ENCODE measurements around the gene ARHGEF39. TPM values are rescaled to one million over a fixed set of nuclear protein-coding genes. Genes with fewer than 3 reads are reported as not detected.

Gene ARHGEF39
- total and polyA plus RNA-seq, 10 of the 15 experiments (the other 5 are each of a cell fraction or from before 2014, with no cell fraction given) = 2.0 to 28.9 (median 13.2) TPM

DNA sequence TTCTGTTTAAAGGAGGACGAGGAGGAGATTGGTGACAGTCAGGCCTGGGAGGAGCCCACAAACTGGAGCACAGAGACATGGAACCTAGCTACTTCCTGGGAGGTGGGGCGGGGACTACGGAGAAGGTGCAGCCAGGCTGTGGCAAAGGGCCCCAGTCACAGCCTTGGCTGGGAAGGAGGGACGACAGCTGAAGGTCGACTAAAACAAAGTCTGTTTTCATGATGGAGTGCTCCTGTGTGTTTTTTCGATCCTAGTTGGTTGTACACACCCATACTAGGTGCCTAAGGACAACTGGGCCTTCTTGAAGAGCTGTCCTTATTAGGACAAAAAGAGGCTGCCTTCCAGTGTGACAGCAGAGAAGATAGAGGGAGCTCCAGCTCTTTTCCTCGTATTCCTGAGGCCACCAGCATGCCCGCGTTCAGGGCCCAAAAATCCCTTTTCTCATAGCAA lies 4.0 kb downstream of the ARHGEF39 start (continued):
- TF ChIP-seq, protein P1, sequence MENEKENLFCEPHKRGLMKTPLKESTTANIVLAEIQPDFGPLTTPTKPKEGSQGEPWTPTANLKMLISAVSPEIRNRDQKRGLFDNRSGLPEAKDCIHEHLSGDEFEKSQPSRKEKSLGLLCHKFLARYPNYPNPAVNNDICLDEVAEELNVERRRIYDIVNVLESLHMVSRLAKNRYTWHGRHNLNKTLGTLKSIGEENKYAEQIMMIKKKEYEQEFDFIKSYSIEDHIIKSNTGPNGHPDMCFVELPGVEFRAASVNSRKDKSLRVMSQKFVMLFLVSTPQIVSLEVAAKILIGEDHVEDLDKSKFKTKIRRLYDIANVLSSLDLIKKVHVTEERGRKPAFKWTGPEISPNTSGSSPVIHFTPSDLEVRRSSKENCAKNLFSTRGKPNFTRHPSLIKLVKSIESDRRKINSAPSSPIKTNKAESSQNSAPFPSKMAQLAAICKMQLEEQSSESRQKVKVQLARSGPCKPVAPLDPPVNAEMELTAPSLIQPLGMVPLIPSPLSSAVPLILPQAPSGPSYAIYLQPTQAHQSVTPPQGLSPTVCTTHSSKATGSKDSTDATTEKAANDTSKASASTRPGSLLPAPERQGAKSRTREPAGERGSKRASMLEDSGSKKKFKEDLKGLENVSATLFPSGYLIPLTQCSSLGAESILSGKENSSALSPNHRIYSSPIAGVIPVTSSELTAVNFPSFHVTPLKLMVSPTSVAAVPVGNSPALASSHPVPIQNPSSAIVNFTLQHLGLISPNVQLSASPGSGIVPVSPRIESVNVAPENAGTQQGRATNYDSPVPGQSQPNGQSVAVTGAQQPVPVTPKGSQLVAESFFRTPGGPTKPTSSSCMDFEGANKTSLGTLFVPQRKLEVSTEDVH (IDR thresholded peaks at IDR 0.05; ENCODE audit: low read depth, partially characterized antibody) = no peak

DNA sequence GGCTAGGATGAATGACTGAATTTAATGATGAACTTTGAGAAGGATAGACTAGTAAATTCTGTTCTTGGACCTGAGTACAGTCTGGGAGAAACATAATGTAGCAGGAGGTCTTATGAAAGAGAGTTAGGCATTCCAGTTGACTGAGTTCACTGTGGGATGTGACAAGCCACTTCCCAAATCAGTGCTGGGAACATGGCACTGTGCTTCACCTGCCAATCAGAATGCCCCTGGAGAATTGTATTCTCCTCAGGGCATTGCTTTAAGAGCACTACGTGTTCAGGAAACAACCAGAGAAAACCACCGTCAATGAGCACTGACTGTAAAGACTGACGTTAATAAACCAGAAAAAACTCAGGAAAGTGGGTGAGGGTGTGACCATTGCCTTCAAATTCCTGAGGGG lies 5.7 kb downstream of the ARHGEF39 start:
- DNase-seq (ENCODE audit: low read depth, low spot score) (no peak), FAIRE-seq (no peak), ATAC-seq (no peak)
- 21% methylated on average over 3 of the region's 3 CpGs for WGBS (ENCODE audit: insufficient coverage, insufficient replicate concordance, low lambda C conversion rate, missing lambda C conversion rate)
- Histone ChIP-seq H3K4me1 (ENCODE audit: control insufficient read depth, insufficient read depth, low read length) (peaks cover 34% of the 10 kb centered on the region), H2AFZ (ENCODE audit: control insufficient read depth, low read depth, low read length) (no peak overlapping the region; the same call in 1 of the 2 replicates), H3K36me3 (ENCODE audit: control insufficient read depth in 2 of 2, insufficient read depth in 2 of 2, low read length in 1 of 2) (peaks cover 6 to 9% of the 10 kb centered on the region in 2 experiments; a peak in 3 of 4 replicates), H3K4me2 (ENCODE audit: control insufficient read depth, insufficient read depth) (peak overlapping the region; percentile 95), H4K20me1 (ENCODE audit: control insufficient read depth, insufficient read depth) (no peaks in the 10 kb centered on the region), H3K27me3 (replicated peaks in 1 of 2; ENCODE audit: control insufficient read depth in 2 of 2, insufficient read depth in 2 of 2, low read length in 1 of 2) (no peaks in the 10 kb centered on the region), H3K79me2 (ENCODE audit: control insufficient read depth, insufficient read depth, low read length) (peaks cover 34% of the 10 kb centered on the region), H3K4me3 (peak overlapping the region; percentile 85), H3K9ac (ENCODE audit: control insufficient read depth, insufficient read depth, low read length) (peak overlapping the region; percentile 78), H3K9me3 (replicated peaks; ENCODE audit: control insufficient read depth, insufficient read depth, low read length) (no peaks in the 10 kb centered on the region), H3K27ac (ENCODE audit: control insufficient read depth, insufficient read depth) (peak overlapping the region; percentile 90)
- no TSS peak for BruUV-seq (replicated peaks)
- intact Hi-C loops (cut with micrococcal nuclease; ENCODE audit: unreplicated experiment) = loop anchor here (2.0 to 10.0 kb wide), 2 partner anchors 69 to 165 kb away; partner anchors contain the start of genes FAM221B and TMEM8B
- ChIA-PET CTCF (interaction anchor here (0.5 to 13.5 kb wide), 16 partner anchors 12 to 223 kb away, joined by 3 to 227 read pairs (median 6); partner anchors contain the start of genes CREB3, GBA2, RGP1 and TLN1), RAD21 (ENCODE audit: unreplicated experiment) (interaction anchor here (0.8 to 5.2 kb wide), 7 partner anchors 11 to 131 kb away, joined by 3 to 60 read pairs (median 14); partner anchors contain the start of genes CREB3, TESK1 and TLN1), POLR2A (interaction anchor here (0.9 to 10.9 kb wide), 8 partner anchors 11 to 119 kb away, joined by 3 to 163 read pairs (median 6); partner anchors contain the start of genes CD72, CREB3, SIT1 and TESK1), SMC1A (ENCODE audit: uncharacterized antibody, unreplicated experiment) (interaction anchor here (0.9 to 12.5 kb wide), 7 partner anchors 12 to 223 kb away, joined by 3 to 145 read pairs (median 9); partner anchors contain the start of genes CREB3, SIT1 and TLN1)
- in situ Hi-C loops (cut with MboI) = no loop called here
- TF ChIP-seq, protein P2, sequence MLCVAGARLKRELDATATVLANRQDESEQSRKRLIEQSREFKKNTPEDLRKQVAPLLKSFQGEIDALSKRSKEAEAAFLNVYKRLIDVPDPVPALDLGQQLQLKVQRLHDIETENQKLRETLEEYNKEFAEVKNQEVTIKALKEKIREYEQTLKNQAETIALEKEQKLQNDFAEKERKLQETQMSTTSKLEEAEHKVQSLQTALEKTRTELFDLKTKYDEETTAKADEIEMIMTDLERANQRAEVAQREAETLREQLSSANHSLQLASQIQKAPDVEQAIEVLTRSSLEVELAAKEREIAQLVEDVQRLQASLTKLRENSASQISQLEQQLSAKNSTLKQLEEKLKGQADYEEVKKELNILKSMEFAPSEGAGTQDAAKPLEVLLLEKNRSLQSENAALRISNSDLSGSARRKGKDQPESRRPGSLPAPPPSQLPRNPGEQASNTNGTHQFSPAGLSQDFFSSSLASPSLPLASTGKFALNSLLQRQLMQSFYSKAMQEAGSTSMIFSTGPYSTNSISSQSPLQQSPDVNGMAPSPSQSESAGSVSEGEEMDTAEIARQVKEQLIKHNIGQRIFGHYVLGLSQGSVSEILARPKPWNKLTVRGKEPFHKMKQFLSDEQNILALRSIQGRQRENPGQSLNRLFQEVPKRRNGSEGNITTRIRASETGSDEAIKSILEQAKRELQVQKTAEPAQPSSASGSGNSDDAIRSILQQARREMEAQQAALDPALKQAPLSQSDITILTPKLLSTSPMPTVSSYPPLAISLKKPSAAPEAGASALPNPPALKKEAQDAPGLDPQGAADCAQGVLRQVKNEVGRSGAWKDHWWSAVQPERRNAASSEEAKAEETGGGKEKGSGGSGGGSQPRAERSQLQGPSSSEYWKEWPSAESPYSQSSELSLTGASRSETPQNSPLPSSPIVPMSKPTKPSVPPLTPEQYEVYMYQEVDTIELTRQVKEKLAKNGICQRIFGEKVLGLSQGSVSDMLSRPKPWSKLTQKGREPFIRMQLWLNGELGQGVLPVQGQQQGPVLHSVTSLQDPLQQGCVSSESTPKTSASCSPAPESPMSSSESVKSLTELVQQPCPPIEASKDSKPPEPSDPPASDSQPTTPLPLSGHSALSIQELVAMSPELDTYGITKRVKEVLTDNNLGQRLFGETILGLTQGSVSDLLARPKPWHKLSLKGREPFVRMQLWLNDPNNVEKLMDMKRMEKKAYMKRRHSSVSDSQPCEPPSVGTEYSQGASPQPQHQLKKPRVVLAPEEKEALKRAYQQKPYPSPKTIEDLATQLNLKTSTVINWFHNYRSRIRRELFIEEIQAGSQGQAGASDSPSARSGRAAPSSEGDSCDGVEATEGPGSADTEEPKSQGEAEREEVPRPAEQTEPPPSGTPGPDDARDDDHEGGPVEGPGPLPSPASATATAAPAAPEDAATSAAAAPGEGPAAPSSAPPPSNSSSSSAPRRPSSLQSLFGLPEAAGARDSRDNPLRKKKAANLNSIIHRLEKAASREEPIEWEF (IDR thresholded peaks at IDR 0.05; ENCODE audit: insufficient replicate concordance, low read depth, low read length) = peak; percentile 40
- TF ChIP-seq STAT3 (IDR thresholded peaks at IDR 0.05; ENCODE audit: low read depth, low read length) (no peak), MAX (IDR thresholded peaks at IDR 0.05; ENCODE audit: low read depth, low read length) (no peak), REST (IDR thresholded peaks at IDR 0.05; ENCODE audit: low read depth, low read length) (no peak)
- TF ChIP-seq, protein P3, sequence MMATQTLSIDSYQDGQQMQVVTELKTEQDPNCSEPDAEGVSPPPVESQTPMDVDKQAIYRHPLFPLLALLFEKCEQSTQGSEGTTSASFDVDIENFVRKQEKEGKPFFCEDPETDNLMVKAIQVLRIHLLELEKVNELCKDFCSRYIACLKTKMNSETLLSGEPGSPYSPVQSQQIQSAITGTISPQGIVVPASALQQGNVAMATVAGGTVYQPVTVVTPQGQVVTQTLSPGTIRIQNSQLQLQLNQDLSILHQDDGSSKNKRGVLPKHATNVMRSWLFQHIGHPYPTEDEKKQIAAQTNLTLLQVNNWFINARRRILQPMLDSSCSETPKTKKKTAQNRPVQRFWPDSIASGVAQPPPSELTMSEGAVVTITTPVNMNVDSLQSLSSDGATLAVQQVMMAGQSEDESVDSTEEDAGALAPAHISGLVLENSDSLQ (IDR thresholded peaks at IDR 0.05) = peak; percentile 83
